Peyer's patch (tissue), 4 donors: ENCODE data around the gene PIGK.

Experiments
- POLR2A ChIP-seq, 2 donors: fragments of 450-650 bp; IDR thresholded peaks; one replicate each; pipeline ENCODE4 v1.5.1; 2017; ENCODE audit warnings: antibody characterized with exemption in 2 of 2, mild to moderate bottlenecking in 2 of 2, moderate library complexity in 2 of 2
- TF ChIP-seq, protein P1 (sequence below), 6 experiments: fragments of 450-650 bp in 4 of 6; fragments of 200-600 bp in 2 of 6; sonication (generic) in 1 of 6; IDR thresholded peaks; one replicate each; pipeline ENCODE4 v1.5.1; 2017 to 2019; ENCODE audit warnings: antibody characterized with exemption in 6 of 6, mild to moderate bottlenecking in 3 of 6, moderate library complexity in 1 of 6

GRCh38 chr1:77228836-77229235 lies 9.6 kb upstream of the PIGK start:
- TF ChIP-seq, protein P1, sequence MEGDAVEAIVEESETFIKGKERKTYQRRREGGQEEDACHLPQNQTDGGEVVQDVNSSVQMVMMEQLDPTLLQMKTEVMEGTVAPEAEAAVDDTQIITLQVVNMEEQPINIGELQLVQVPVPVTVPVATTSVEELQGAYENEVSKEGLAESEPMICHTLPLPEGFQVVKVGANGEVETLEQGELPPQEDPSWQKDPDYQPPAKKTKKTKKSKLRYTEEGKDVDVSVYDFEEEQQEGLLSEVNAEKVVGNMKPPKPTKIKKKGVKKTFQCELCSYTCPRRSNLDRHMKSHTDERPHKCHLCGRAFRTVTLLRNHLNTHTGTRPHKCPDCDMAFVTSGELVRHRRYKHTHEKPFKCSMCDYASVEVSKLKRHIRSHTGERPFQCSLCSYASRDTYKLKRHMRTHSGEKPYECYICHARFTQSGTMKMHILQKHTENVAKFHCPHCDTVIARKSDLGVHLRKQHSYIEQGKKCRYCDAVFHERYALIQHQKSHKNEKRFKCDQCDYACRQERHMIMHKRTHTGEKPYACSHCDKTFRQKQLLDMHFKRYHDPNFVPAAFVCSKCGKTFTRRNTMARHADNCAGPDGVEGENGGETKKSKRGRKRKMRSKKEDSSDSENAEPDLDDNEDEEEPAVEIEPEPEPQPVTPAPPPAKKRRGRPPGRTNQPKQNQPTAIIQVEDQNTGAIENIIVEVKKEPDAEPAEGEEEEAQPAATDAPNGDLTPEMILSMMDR (IDR thresholded peaks at IDR 0.05): no peak
- no peak for TF ChIP-seq POLR2A (IDR thresholded peaks at IDR 0.05)
